Stimulated activated naive CD4-positive, alpha-beta T cell treated with Interleukin-2 at 50 U/mL for 16 hours (primary cell): ENCODE results near the gene TSFM.
"Not testable (repeated sequence)": the region's sequence is repeated elsewhere in the genome, so short reads cannot be mapped to it uniquely, and the experiment has no call there.

ENCODE experiments used
- DNase-seq: peaks from one replicate; lab custom pipeline; 2025; lab: John Stamatoyannopoulos, UW

The TSFM gene

GRCh38 chr12:57763881-57764661 lies 18.5 kb upstream of the TSFM start:
- no peak for DNase-seq

GRCh38 chr12:57764662-57765002 lies 18.0 kb upstream of the TSFM start:
- peak; percentile 39 for DNase-seq

GRCh38 chr12:57765003-57765697 lies 17.4 kb upstream of the TSFM start:
- DNase-seq: peak; percentile 59

GRCh38 chr12:57765698-57766463 lies 16.7 kb upstream of the TSFM start:
- no peak for DNase-seq

GRCh38 chr12:57766464-57767304 lies 15.9 kb upstream of the TSFM start, which contains the start of gene CYP27B1:
Gene CYP27B1 (minus strand): TSS chr12:57767078. CDS start chr12:57767041, 37 bp downstream.
- no peak for DNase-seq

GRCh38 chr12:57767305-57767698 lies 15.3 kb upstream of the TSFM start:
- no peak for DNase-seq

GRCh38 chr12:57767876-57768275 lies 14.7 kb upstream of the TSFM start:
- no peak for DNase-seq

GRCh38 chr12:57769594-57769993 lies 13.0 kb upstream of the TSFM start:
- no peak for DNase-seq

GRCh38 chr12:57770734-57771133 lies 11.9 kb upstream of the TSFM start:
- no peak for DNase-seq

GRCh38 chr12:57771236-57771872 lies 11.2 kb upstream of the TSFM start:
- DNase-seq: peak; percentile 90

GRCh38 chr12:57771873-57772428 lies 10.6 kb upstream of the TSFM start, which contains the start of gene METTL1:
Gene METTL1 (minus strand): TSS chr12:57772105. CDS start chr12:57772083, 22 bp downstream.
- DNase-seq: peak; percentile 95

- peak; percentile 52 for DNase-seq
Observed at GRCh38 chr12:57772429-57773322, 9.9 kb upstream of the TSFM start, which contains the start of gene EEF1AKMT3. Gene EEF1AKMT3 (plus strand): TSS chr12:57772614. CDS start chr12:57772725, 111 bp downstream.

- not testable (repeated sequence) for DNase-seq
Observed at GRCh38 chr12:57774634-57775033, 8.0 kb upstream of the TSFM start.

- DNase-seq: no peak
Observed at GRCh38 chr12:57775044-57775443, 7.5 kb upstream of the TSFM start.

GRCh38 chr12:57775563-57776246 lies 6.9 kb upstream of the TSFM start:
- no peak for DNase-seq

- DNase-seq: no peak
Observed at GRCh38 chr12:57776247-57776587, 6.4 kb upstream of the TSFM start.

- DNase-seq: no peak
Observed at GRCh38 chr12:57777367-57777766, 5.2 kb upstream of the TSFM start.

GRCh38 chr12:57777911-57778310 lies 4.7 kb upstream of the TSFM start:
- no peak for DNase-seq

GRCh38 chr12:57779736-57780135 lies 2.9 kb upstream of the TSFM start:
- no peak for DNase-seq
